AG04449 (cell line): ENCODE data around the gene KCNE4.
"Not testable (repeated sequence)": the region's sequence is repeated elsewhere in the genome, so short reads cannot be mapped to it uniquely, and the experiment has no call there.

ENCODE experiments used
- CTCF ChIA-PET: fragments of 350-600 bp; formaldehyde crosslinking; extraction: SDS; loops from one replicate; lab custom pipeline; 2021; ENCODE audit warnings: antibody characterized with exemption; lab: Yijun Ruan, JAX
- POLR2A ChIA-PET: fragments of 400-600, 350-600 bp; formaldehyde crosslinking; extraction: SDS; loops from one replicate; lab custom pipeline; 2020; ENCODE audit warnings: antibody characterized with exemption, inconsistent platforms; lab: Yijun Ruan, JAX
- DNase-seq: peaks from one replicate; pipeline ENCODE4 v3.0.0-alpha.2; 2010; ENCODE audit warnings: low read depth, low spot score
- H3K4me3 ChIP-seq: 2 replicates; pipeline ENCODE4 v1.5.1; 2011; ENCODE audit warnings: low read depth, mild to moderate bottlenecking, control low read depth, low read length
- CTCF ChIP-seq: IDR thresholded peaks from one replicate; pipeline ENCODE4 v1.5.1; 2011; ENCODE audit warnings: mild to moderate bottlenecking, moderate library complexity, low read length, control low read depth, inconsistent platforms; ENCODE audit not compliant: insufficient read depth; ENCODE audit errors: missing control alignments

KCNE4 gene

GRCh38 chr2:223072826-223073225 is 20.8 kb downstream of the KCNE4 start:
- CTCF ChIA-PET, result interaction anchor here (1.0 to 1.2 kb wide), 3 partner anchors 10 to 28 kb away, joined by 3 to 5 read pairs (median 4); no protein-coding TSS in a partner anchor
- POLR2A ChIA-PET, result interaction anchor here (0.8 kb wide), 1 partner anchor 10 kb away, joined by 4 read pairs; no protein-coding TSS in a partner anchor

GRCh38 chr2:223075301-223076270 is 23.6 kb downstream of the KCNE4 start:
- TF ChIP-seq CTCF, result no peak
- ChIA-PET POLR2A (interaction anchor here (1.0 kb wide), 1 partner anchor 48 kb away, joined by 3 read pairs; no protein-coding TSS in a partner anchor), CTCF (interaction anchor here (0.6 to 2.0 kb wide), 4 partner anchors 8 to 722 kb away, joined by 3 to 9 read pairs (median 4); no protein-coding TSS in a partner anchor)
- DNase-seq, result no peak
- no peak overlapping the region for H3K4me3 ChIP-seq

More at GRCh38 chr2:223072826-223073225, 20.8 kb downstream of the KCNE4 start:
- no peak overlapping the region for H3K4me3 ChIP-seq
- no peak for DNase-seq
- no peak for TF ChIP-seq CTCF

GRCh38 chr2:223076573-223076972 is 24.6 kb downstream of the KCNE4 start:
- CTCF ChIA-PET, result interaction anchor here (1.7 to 2.0 kb wide), 2 partner anchors 9 to 24 kb away, joined by 5 to 9 read pairs; no protein-coding TSS in a partner anchor

GRCh38 chr2:223078482-223078881 is 26.5 kb downstream of the KCNE4 start:
- no peak for DNase-seq
- no peak for TF ChIP-seq CTCF
- POLR2A ChIA-PET, result no interaction called here
- CTCF ChIA-PET, result no interaction called here
- H3K4me3 ChIP-seq, result no peak overlapping the region

More at GRCh38 chr2:223076573-223076972, 24.6 kb downstream of the KCNE4 start:
- DNase-seq, result peak; percentile 93
- no peak overlapping the region for H3K4me3 ChIP-seq
- POLR2A ChIA-PET, result interaction anchor here (1.0 kb wide), 1 partner anchor 49 kb away, joined by 3 read pairs; no protein-coding TSS in a partner anchor
- no peak for TF ChIP-seq CTCF

GRCh38 chr2:223079378-223079777 is 27.4 kb downstream of the KCNE4 start:
- no peak overlapping the region for H3K4me3 ChIP-seq
- ChIA-PET POLR2A (interaction anchor here (0.6 kb wide), 1 partner anchor 83 kb away, joined by 3 read pairs; no protein-coding TSS in a partner anchor), CTCF (no interaction called here)
- no peak for DNase-seq
- TF ChIP-seq CTCF, result no peak

GRCh38 chr2:223079925-223080324 is 27.9 kb downstream of the KCNE4 start:
- no peak for DNase-seq
- ChIA-PET CTCF (no interaction called here), POLR2A (interaction anchor here (0.6 kb wide), 1 partner anchor 83 kb away, joined by 3 read pairs; no protein-coding TSS in a partner anchor)
- no peak overlapping the region for H3K4me3 ChIP-seq
- no peak for TF ChIP-seq CTCF

- POLR2A ChIA-PET, DNase-seq, H3K4me3 ChIP-seq: not testable (repeated sequence)
- CTCF ChIA-PET, result interaction anchor here (1.0 to 1.6 kb wide), 3 partner anchors 10 to 109 kb away, joined by 3 to 6 read pairs (median 4); no protein-coding TSS in a partner anchor
These were observed 28.9 kb downstream of the KCNE4 start for GRCh38 chr2:223080790-223081360.
